ENCODE results near the gene CDH13. TPM values are rescaled to one million over a fixed set of nuclear protein-coding genes. Genes with fewer than 3 reads are reported as not detected.

Gene CDH13
- total RNA-seq, 1 donor from 2014 or later: 46.4 TPM

DNA sequence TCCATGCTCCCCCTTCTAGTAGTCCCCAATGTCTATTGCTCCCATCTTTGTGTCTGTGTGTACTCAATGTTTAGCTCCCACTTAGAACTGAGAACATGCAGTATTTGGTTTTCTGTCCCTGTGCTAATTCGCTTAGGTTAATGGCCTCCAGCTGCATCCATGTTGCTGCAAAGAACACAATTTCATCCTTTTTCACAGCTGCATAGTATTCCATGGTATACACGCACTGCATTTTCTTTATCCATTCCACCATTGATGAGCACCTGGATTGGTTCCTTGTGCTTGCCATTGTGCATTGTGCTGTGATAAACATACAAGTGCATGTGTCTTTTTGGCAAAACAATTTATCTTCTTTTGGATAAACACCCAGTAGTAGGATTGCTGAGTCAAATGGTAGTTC, 1104.0 kb downstream of the CDH13 start:
- H3K9me3 Mint-ChIP-seq: peaks cover 8% of the 10 kb centered on the region
- no peak overlapping the region for H3K27ac Mint-ChIP-seq
- no peaks in the 10 kb centered on the region for H3K4me1 Mint-ChIP-seq (ENCODE audit: unreplicated experiment)
- no peak overlapping the region for H3K4me3 Mint-ChIP-seq
- no peaks in the 10 kb centered on the region for H3K36me3 Mint-ChIP-seq
- DNase-seq (ENCODE audit: extremely low spot score, unreplicated experiment): no peak
- H3K27me3 Mint-ChIP-seq: peaks cover 8% of the 10 kb centered on the region
- TF ChIP-seq, protein P1, sequence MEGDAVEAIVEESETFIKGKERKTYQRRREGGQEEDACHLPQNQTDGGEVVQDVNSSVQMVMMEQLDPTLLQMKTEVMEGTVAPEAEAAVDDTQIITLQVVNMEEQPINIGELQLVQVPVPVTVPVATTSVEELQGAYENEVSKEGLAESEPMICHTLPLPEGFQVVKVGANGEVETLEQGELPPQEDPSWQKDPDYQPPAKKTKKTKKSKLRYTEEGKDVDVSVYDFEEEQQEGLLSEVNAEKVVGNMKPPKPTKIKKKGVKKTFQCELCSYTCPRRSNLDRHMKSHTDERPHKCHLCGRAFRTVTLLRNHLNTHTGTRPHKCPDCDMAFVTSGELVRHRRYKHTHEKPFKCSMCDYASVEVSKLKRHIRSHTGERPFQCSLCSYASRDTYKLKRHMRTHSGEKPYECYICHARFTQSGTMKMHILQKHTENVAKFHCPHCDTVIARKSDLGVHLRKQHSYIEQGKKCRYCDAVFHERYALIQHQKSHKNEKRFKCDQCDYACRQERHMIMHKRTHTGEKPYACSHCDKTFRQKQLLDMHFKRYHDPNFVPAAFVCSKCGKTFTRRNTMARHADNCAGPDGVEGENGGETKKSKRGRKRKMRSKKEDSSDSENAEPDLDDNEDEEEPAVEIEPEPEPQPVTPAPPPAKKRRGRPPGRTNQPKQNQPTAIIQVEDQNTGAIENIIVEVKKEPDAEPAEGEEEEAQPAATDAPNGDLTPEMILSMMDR (conservative IDR thresholded peaks at IDR 0.05): no peak

DNA sequence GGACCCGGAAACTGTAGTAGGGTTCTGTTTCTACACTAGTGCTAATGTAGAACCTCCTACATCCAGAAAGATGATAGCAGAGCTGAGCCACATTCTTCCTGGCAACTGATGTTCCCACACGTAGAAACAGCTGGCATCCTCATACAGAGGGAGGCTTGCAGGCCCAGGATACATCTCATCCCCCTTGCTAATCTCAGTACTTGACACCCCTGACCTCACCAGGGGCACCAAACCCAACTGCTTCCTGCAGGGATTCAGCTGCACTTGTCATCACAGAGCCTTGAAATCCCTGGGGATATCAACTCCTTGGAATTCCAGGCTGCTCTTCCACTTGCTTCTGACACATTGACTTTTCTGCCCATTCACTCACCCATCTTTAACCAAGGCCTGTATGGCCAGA, 1105.8 kb downstream of the CDH13 start:
- TF ChIP-seq, protein P1 (conservative IDR thresholded peaks at IDR 0.05): no peak
- Mint-ChIP-seq H3K27ac (no peak overlapping the region), H3K36me3 (no peaks in the 10 kb centered on the region), H3K4me1 (ENCODE audit: unreplicated experiment) (no peaks in the 10 kb centered on the region), H3K4me3 (no peak overlapping the region), H3K9me3 (peaks cover 2% of the 10 kb centered on the region), H3K27me3 (peaks cover 2% of the 10 kb centered on the region)
- peak; percentile 24 for DNase-seq (ENCODE audit: extremely low spot score, unreplicated experiment)

DNA sequence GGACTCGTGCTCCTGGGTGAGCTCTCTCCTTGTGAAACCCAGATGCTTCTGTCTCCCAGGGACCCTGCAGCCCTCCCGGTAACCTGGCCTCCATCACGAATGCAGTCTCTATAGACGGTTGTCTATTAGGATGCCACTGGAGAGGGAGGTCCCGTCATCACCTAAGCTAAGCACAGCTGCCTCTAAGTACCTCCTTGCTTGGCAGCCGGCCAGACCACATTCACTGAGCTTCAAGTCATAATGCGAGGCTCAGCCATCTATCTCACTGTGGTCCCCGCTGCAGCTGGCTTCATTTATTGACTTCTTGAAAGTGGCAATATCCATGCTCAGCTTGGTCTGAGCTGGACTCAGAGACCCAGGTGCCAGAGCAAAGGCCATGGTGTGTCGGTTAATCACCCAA, 1106.5 kb downstream of the CDH13 start:
- no peaks in the 10 kb centered on the region for H3K4me1 Mint-ChIP-seq (ENCODE audit: unreplicated experiment)
- no peaks in the 10 kb centered on the region for H3K9me3 Mint-ChIP-seq
- TF ChIP-seq, protein P1 (conservative IDR thresholded peaks at IDR 0.05): no peak
- H3K36me3 Mint-ChIP-seq: no peaks in the 10 kb centered on the region
- no peak for DNase-seq (ENCODE audit: extremely low spot score, unreplicated experiment)
- H3K4me3 Mint-ChIP-seq: no peak overlapping the region
- no peak overlapping the region for H3K27ac Mint-ChIP-seq
- H3K27me3 Mint-ChIP-seq: no peaks in the 10 kb centered on the region

DNA sequence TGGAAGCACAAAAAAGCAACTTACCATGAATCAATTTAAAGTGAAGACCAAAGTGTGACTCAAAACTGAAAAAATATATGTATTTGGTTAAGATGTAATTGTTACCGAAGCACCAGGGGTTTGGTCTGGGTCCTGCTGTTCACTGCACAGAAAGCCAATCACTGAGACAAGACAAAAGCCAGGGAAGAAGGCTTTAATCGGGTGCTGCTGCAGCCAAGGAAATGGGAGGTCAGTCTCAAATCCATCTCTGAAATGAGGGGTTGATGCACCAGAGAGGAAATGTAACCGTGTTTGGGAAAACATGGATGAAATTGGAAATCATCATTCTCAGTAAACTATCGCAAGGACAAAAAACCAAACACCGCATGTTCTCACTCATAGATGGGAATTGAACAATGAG, 1107.4 kb downstream of the CDH13 start:
- no peaks in the 10 kb centered on the region for H3K36me3 Mint-ChIP-seq

DNA sequence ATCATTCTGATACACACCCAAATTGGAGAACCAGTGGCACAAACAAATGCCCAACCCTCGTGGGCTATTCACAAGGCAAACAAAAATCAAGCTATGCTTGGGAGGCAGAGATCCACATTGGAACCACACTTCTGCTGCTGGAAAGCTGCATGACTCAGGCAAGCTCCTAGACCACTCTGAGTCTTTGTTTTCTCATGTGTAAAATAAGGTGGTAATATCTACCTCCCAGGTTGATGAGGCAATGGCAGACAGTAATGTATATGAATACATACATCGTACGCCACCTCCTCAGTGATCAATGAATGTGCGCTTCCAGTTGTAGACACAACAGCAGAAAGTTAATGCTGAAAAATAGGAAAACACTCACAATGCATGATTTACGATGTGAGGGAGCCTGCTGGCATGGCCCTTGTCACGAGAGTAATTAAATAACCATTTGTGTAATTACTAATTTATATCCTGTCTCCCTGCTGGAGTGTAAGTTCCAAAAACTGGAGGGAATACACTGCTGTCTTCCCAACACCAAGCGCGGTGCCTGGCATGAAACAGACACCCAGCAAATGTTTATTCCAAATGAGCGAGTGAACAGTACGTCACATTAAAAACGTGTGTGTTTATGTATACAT, 1111.1 kb downstream of the CDH13 start:
- H3K4me1 Mint-ChIP-seq (ENCODE audit: unreplicated experiment): no peaks in the 10 kb centered on the region
- no peak for DNase-seq (ENCODE audit: extremely low spot score, unreplicated experiment)
- TF ChIP-seq, protein P1 (conservative IDR thresholded peaks at IDR 0.05): no peak
- H3K27ac Mint-ChIP-seq: no peak overlapping the region
- no peaks in the 10 kb centered on the region for H3K36me3 Mint-ChIP-seq
- no peak overlapping the region for H3K4me3 Mint-ChIP-seq
- H3K9me3 Mint-ChIP-seq: no peaks in the 10 kb centered on the region
- H3K27me3 Mint-ChIP-seq: no peaks in the 10 kb centered on the region

More for the DNA sequence above, 1107.4 kb downstream of the CDH13 start:
- no peak overlapping the region for H3K4me3 Mint-ChIP-seq
- H3K27me3 Mint-ChIP-seq: no peaks in the 10 kb centered on the region
- peak; percentile 13 for DNase-seq (ENCODE audit: extremely low spot score, unreplicated experiment)
- H3K4me1 Mint-ChIP-seq (ENCODE audit: unreplicated experiment): no peaks in the 10 kb centered on the region
- no peaks in the 10 kb centered on the region for H3K9me3 Mint-ChIP-seq
- TF ChIP-seq, protein P1 (conservative IDR thresholded peaks at IDR 0.05): no peak
- H3K27ac Mint-ChIP-seq: no peak overlapping the region
